CD4-positive, alpha-beta T cell (primary cell): ENCODE results near the gene PRR29. TPM values are rescaled to one million over a fixed set of nuclear protein-coding genes. Genes with fewer than 3 reads are reported as not detected.

Experiments
- ATAC-seq: fragments of 200-7000 bp; cut with Tn5 transposase; one replicate; pipeline ENCODE4 v1.10.0; 2022; ENCODE audit warnings: mild to moderate bottlenecking; ENCODE audit not compliant: poor library complexity
- CTCF ChIA-PET: fragments of 350-600 bp; sonication (Branson Sonifier 250); formaldehyde crosslinking; loops from one replicate; lab custom pipeline; 2021; ENCODE audit warnings: antibody characterized with exemption, inconsistent platforms; lab: Charles Lee
- POLR2A ChIA-PET: fragments of 350-600 bp; sonication (Branson Sonifier 250); formaldehyde crosslinking; loops from one replicate; lab custom pipeline; 2021; ENCODE audit warnings: antibody characterized with exemption, inconsistent platforms; lab: Charles Lee
- DNase-seq, 14 experiments: peaks; one replicate each; pipeline ENCODE4 v3.0.0-alpha.2; 2013 to 2020; ENCODE audit warnings: mixed read lengths in 2 of 14
- H3K27ac ChIP-seq, 2 donors: one replicate each; pipeline versions ENCODE4 v1.5.1 to v1.7.0; 2013; ENCODE audit warnings: low read length in 2 of 2, low read depth in 1 of 2, mild to moderate bottlenecking in 1 of 2
- H3K27me3 ChIP-seq, 2 experiments: 1 replicate in 1 of 2; 2 replicates in 1 of 2; pipeline versions ENCODE4 v1.6.1 to v1.7.0; 2013; ENCODE audit warnings: low read length in 2 of 2, control low read depth in 1 of 2, mild to moderate bottlenecking in 1 of 2, moderate library complexity in 1 of 2; ENCODE audit not compliant: insufficient read depth in 2 of 2, control insufficient read depth in 1 of 2
- H3K36me3 ChIP-seq: one replicate; pipeline ENCODE4 v1.6.1; 2013; ENCODE audit warnings: low read length, control low read depth; ENCODE audit not compliant: insufficient read depth
- H3K4me1 ChIP-seq: one replicate; pipeline ENCODE4 v1.6.1; 2013; ENCODE audit warnings: low read length, control low read depth; ENCODE audit not compliant: insufficient read depth
- H3K4me3 ChIP-seq: one replicate; pipeline ENCODE4 v1.5.1; 2013; ENCODE audit warnings: mild to moderate bottlenecking, low read length, moderate library complexity
- H3K9me3 ChIP-seq, 2 experiments: 1 replicate in 1 of 2; 2 replicates in 1 of 2; pipeline versions ENCODE4 v1.6.1 to v1.7.0; 2013; ENCODE audit warnings: low read length in 2 of 2, mild to moderate bottlenecking in 2 of 2, control low read depth in 1 of 2, moderate library complexity in 1 of 2; ENCODE audit not compliant: control insufficient read depth in 1 of 2, insufficient read depth in 1 of 2
- H3K27ac Mint-ChIP-seq: one replicate; pipeline ENCODE4 v1.8.0; 2020; ENCODE audit warnings: mixed read lengths
- H3K27me3 Mint-ChIP-seq: one replicate; pipeline ENCODE4 v1.8.0; 2021; ENCODE audit warnings: mixed read lengths
- H3K36me3 Mint-ChIP-seq: one replicate; pipeline ENCODE4 v1.8.0; 2021; ENCODE audit warnings: low read depth, mixed read lengths
- H3K4me1 Mint-ChIP-seq: one replicate; pipeline ENCODE4 v1.8.0; 2021; ENCODE audit warnings: low read depth, mixed read lengths
- H3K4me3 Mint-ChIP-seq: one replicate; pipeline ENCODE4 v1.8.0; 2020; ENCODE audit warnings: mild to moderate bottlenecking, mixed read lengths
- H3K9me3 Mint-ChIP-seq: one replicate; pipeline ENCODE4 v1.8.0; 2020; ENCODE audit warnings: mixed read lengths
- intact Hi-C, 2 experiments: fragments of 100-400 bp; cut with DNase I in 1 of 2; cut with micrococcal nuclease in 1 of 2; formaldehyde crosslinking; loops; one replicate each; pipeline versions ENCODE4 v1.15.1 to v1.9.0; 2023 to 2025; cut with DNase I, micrococcal nuclease
- total RNA-seq, 174 experiments: library from RNA in 2 of 174; stranded (reverse) in 2 of 174; gene quantifications; one replicate each; pipeline ENCODE4 v1.2.3 and lab custom pipeline; 2021 to 2026
- TF ChIP-seq, protein P1 (sequence below): fragments of 200-600 bp; IDR thresholded peaks from one replicate; pipeline ENCODE4 v1.8.0; 2022; ENCODE audit warnings: antibody characterized with exemption, mild to moderate bottlenecking

Gene PRR29
- total RNA-seq, 2 experiments from 2014 or later = 0.56 to 0.71 TPM

DNA sequence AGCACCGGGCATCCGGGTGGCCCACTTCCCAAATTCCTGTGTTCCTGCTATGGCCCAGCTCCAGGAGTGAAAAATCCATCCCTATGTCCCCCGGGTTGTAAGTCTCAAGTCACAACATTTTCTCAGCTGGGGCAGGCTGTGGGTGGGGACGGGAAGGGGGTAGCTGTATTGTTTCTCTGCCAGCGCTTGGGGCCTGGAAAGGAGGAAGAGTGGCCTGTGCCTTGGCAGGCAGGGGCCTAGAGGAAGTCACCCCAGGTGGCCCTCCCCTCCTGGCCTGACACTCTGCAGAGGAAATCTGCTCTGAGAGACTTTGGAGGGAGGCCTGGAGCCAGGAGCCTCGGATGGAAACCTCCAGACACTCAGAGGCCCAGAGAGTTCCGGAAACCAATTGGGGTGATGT, 14.8 kb upstream of the PRR29 start:
- TF ChIP-seq, protein P1, sequence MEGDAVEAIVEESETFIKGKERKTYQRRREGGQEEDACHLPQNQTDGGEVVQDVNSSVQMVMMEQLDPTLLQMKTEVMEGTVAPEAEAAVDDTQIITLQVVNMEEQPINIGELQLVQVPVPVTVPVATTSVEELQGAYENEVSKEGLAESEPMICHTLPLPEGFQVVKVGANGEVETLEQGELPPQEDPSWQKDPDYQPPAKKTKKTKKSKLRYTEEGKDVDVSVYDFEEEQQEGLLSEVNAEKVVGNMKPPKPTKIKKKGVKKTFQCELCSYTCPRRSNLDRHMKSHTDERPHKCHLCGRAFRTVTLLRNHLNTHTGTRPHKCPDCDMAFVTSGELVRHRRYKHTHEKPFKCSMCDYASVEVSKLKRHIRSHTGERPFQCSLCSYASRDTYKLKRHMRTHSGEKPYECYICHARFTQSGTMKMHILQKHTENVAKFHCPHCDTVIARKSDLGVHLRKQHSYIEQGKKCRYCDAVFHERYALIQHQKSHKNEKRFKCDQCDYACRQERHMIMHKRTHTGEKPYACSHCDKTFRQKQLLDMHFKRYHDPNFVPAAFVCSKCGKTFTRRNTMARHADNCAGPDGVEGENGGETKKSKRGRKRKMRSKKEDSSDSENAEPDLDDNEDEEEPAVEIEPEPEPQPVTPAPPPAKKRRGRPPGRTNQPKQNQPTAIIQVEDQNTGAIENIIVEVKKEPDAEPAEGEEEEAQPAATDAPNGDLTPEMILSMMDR = no peak
- intact Hi-C loops = no loop called here
- Mint-ChIP-seq H3K4me3 (no peak overlapping the region), H3K9me3 (peaks cover 2% of the 10 kb centered on the region), H3K27ac (no peak overlapping the region), H3K4me1 (peaks cover 22% of the 10 kb centered on the region), H3K36me3 (peaks cover 5% of the 10 kb centered on the region), H3K27me3 (no peaks in the 10 kb centered on the region)
- H3K27me3 ChIP-seq = no peaks in the 10 kb centered on the region
- H3K4me3 ChIP-seq = no peak overlapping the region
- no peak for ATAC-seq
- CTCF ChIA-PET = interaction anchor here (1.3 kb wide), 1 partner anchor 65 kb away, joined by 3 read pairs; the partner anchor contains the start of gene GH1
- no peaks in the 10 kb centered on the region for H3K36me3 ChIP-seq
- POLR2A ChIA-PET = no interaction called here
- no peak for DNase-seq
- peaks cover 6 to 12% of the 10 kb centered on the region in 2 experiments for H3K9me3 ChIP-seq
- no peak overlapping the region for H3K27ac ChIP-seq
- peaks cover 25% of the 10 kb centered on the region for H3K4me1 ChIP-seq

DNA sequence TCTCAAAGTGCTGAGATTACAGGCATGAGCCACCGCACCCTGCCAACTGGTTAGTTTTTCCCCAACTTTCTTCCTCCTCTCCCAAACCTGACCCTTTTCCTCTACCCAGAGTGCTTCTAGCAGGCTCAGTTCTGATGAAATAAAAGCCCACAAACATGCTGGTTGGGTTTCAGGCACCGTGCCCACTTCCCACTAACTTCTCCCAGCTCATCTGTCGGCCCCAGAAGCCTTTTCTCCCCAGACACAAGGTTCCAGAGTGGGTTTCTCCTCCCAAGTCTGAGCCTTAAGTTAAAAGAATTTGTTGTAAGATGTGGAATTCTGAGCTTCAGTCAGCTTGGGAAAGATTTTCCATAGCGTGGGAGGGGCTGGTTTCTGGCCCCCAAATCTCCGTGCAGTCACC, 13.9 kb upstream of the PRR29 start:
- Mint-ChIP-seq H3K9me3 (peaks cover 2% of the 10 kb centered on the region), H3K36me3 (peaks cover 5% of the 10 kb centered on the region), H3K27me3 (no peaks in the 10 kb centered on the region), H3K4me3 (no peak overlapping the region), H3K4me1 (peaks cover 22% of the 10 kb centered on the region), H3K27ac (no peak overlapping the region)
- TF ChIP-seq, protein P1 = no peak
- H3K9me3 ChIP-seq = peaks cover 6 to 12% of the 10 kb centered on the region in 2 experiments
- ATAC-seq = no peak
- peaks cover 25% of the 10 kb centered on the region for H3K4me1 ChIP-seq
- intact Hi-C loops = loop anchor here in 1 of 2 experiments (2.0 kb wide), 1 partner anchor 63 kb away; no protein-coding TSS in a partner anchor
- no peaks in the 10 kb centered on the region for H3K27me3 ChIP-seq
- no peak overlapping the region for H3K4me3 ChIP-seq
- POLR2A ChIA-PET = interaction anchor here (1.2 to 1.8 kb wide), 2 partner anchors 36 to 53 kb away, joined by 4 to 7 read pairs; partner anchors contain the start of gene ICAM2
- CTCF ChIA-PET = interaction anchor here (1.3 to 2.8 kb wide), 2 partner anchors 41 to 66 kb away, joined by 3 to 20 read pairs; partner anchors contain the start of gene GH1
- no peak for DNase-seq
- no peak overlapping the region for H3K27ac ChIP-seq
- no peaks in the 10 kb centered on the region for H3K36me3 ChIP-seq

DNA sequence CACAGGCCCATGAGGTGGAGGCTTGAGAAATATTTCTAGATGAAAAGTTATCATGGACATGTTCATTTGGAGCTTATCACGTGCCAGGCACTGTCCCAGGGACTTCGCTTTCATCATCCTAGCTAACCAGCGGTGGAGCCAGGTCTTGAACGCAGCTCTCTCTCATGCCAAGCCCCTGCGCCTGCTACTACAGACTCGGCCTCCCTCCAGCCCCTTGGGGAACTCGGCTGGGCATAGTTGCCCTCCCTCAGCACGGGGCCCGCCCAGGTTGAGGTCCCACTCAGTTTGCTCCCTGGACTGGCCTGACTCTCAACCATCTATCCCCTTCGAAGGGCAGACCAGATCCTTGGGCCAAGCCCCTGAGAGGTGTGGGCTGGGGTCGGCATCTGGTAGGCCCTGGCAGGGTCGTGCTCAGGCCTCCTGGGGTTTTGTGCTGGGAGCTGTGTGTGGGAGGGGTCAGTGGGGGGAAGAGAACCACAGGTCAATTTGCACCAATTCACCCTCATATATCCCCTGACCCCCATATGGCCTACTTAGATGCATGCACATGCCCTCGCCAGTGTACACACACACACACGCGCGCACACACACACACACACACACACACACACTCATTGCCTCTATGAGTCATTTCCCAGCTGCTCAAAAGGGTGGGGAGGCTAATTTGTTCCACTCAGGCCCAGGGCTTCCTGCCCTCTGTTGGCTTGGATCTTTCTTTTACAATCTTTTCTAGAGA, 13.3 kb upstream of the PRR29 start:
- DNase-seq (peak in 11 of 14 experiments; percentile 24 to 83 (median 49)), ATAC-seq (peak; percentile 93)
- Mint-ChIP-seq H3K27me3 (no peaks in the 10 kb centered on the region), H3K4me1 (peaks cover 26% of the 10 kb centered on the region), H3K4me3 (peak overlapping the region; percentile 63), H3K27ac (peak overlapping the region; percentile 77), H3K36me3 (peaks cover 5% of the 10 kb centered on the region), H3K9me3 (peaks cover 2% of the 10 kb centered on the region)
- TF ChIP-seq, protein P1 = no peak
- no peaks in the 10 kb centered on the region for H3K36me3 ChIP-seq
- ChIA-PET CTCF (interaction anchor here (1.0 to 2.8 kb wide), 5 partner anchors 32 to 66 kb away, joined by 3 to 20 read pairs (median 6); partner anchors contain the start of gene GH1), POLR2A (interaction anchor here (0.6 to 1.8 kb wide), 5 partner anchors 15 to 161 kb away, joined by 3 to 7 read pairs (median 4); partner anchors contain the start of gene ICAM2)
- intact Hi-C loops = loop anchor here in 1 of 2 experiments (2.0 to 5.0 kb wide), 2 partner anchors 53 to 64 kb away; partner anchors contain the start of gene CD79B
- H3K4me1 ChIP-seq = peaks cover 26% of the 10 kb centered on the region
- no peaks in the 10 kb centered on the region for H3K27me3 ChIP-seq
- peak overlapping the region in 1 of 2 donors; percentile 0 for H3K27ac ChIP-seq
- peaks cover 6 to 12% of the 10 kb centered on the region in 2 experiments for H3K9me3 ChIP-seq
- no peak overlapping the region for H3K4me3 ChIP-seq
